GM23338 (cell line): Measurements from ENCODE around the gene MCC. TPM values are rescaled to one million over a fixed set of nuclear protein-coding genes. Genes with fewer than 3 reads are reported as not detected.

Source experiments
- ATAC-seq: fragments of 200-7000 bp; cut with Tn5 transposase; 3 replicates; pipeline ENCODE4 v1.9.1; 2020
- DNase-seq: peaks from one replicate; pipeline ENCODE4 v3.0.0-alpha.2; 2015; ENCODE audit warnings: low spot score
- H2AFZ ChIP-seq: fragments of 200-600 bp; sonication (generic); 2 replicates; pipeline ENCODE4 v1.8.0; 2016; ENCODE audit warnings: antibody characterized with exemption, mild to moderate bottlenecking, moderate library complexity
- H3F3A ChIP-seq: fragments of 200-600 bp; sonication (generic); replicated peaks from 2 replicates; pipeline ENCODE4 v1.8.0; 2017; ENCODE audit warnings: antibody characterized with exemption, mixed run types, low read depth
- H3K27ac ChIP-seq: fragments of 200-600 bp; sonication (generic); 2 replicates; pipeline ENCODE4 v1.6.1; 2016; ENCODE audit warnings: low read depth
- H3K27me3 ChIP-seq: fragments of 200-600 bp; sonication (generic); 2 replicates; pipeline ENCODE4 v1.8.0; 2016; ENCODE audit warnings: mild to moderate bottlenecking, mixed run types, moderate library complexity; ENCODE audit not compliant: insufficient read depth
- H3K36me3 ChIP-seq: fragments of 200-600 bp; sonication (generic); 2 replicates; pipeline ENCODE4 v1.8.0; 2016; ENCODE audit warnings: mild to moderate bottlenecking; ENCODE audit not compliant: insufficient read depth
- H3K4me1 ChIP-seq: fragments of 200-600 bp; sonication (generic); 2 replicates; pipeline ENCODE4 v1.8.0; 2016; ENCODE audit warnings: mild to moderate bottlenecking, moderate library complexity; ENCODE audit not compliant: insufficient read depth
- H3K4me2 ChIP-seq: fragments of 200-600 bp; sonication (generic); 2 replicates; pipeline ENCODE4 v1.7.1; 2017; ENCODE audit warnings: mixed run types
- H3K4me3 ChIP-seq: fragments of 200-600 bp; sonication (generic); 2 replicates; pipeline ENCODE4 v1.6.1; 2016; ENCODE audit warnings: mixed run types
- H3K79me2 ChIP-seq: fragments of 200-600 bp; sonication (generic); replicated peaks from 2 replicates; pipeline ENCODE4 v1.8.0; 2017; ENCODE audit warnings: mild to moderate bottlenecking; ENCODE audit not compliant: insufficient read depth
- H3K9me2 ChIP-seq: fragments of 200-600 bp; sonication (generic); 2 replicates; pipeline ENCODE4 v1.8.0; 2017; ENCODE audit not compliant: insufficient read depth
- H4K20me1 ChIP-seq: fragments of 200-600 bp; sonication (generic); replicated peaks from 2 replicates; pipeline ENCODE4 v1.8.0; 2017; ENCODE audit warnings: mild to moderate bottlenecking; ENCODE audit not compliant: insufficient read depth
- H3K27ac Mint-ChIP-seq: 2 replicates; pipeline ENCODE4 v1.8.0; 2020; ENCODE audit warnings: inconsistent platforms, mild to moderate bottlenecking, moderate library complexity, mixed read lengths
- H3K27me3 Mint-ChIP-seq: 3 replicates; pipeline ENCODE4 v1.8.0; 2022; ENCODE audit warnings: low read depth, mild to moderate bottlenecking, moderate library complexity, mixed read lengths, inconsistent platforms; ENCODE audit not compliant: insufficient read depth, poor library complexity
- H3K36me3 Mint-ChIP-seq: 3 replicates; pipeline ENCODE4 v1.8.0; 2021; ENCODE audit warnings: low read depth, mild to moderate bottlenecking, inconsistent platforms, moderate library complexity, mixed read lengths
- H3K4me1 Mint-ChIP-seq: 3 replicates; pipeline ENCODE4 v1.8.0; 2020; ENCODE audit warnings: mild to moderate bottlenecking, inconsistent platforms, mixed read lengths
- H3K4me3 Mint-ChIP-seq: 3 replicates; pipeline ENCODE4 v1.8.0; 2021; ENCODE audit warnings: moderate library complexity, mild to moderate bottlenecking, inconsistent platforms, mixed read lengths
- H3K9me3 Mint-ChIP-seq: 3 replicates; pipeline ENCODE4 v1.8.0; 2020; ENCODE audit warnings: moderate library complexity, mild to moderate bottlenecking, inconsistent platforms, mixed read lengths
- CTCF ChIP-seq, 2 experiments: fragments of 200-600 bp in 1 of 2; sonication (generic) in 1 of 2; conservative IDR thresholded peaks; 2 replicates each; pipeline versions ENCODE4 v1.5.1 to v1.6.1; 2016 to 2017; ENCODE audit warnings: antibody characterized with exemption in 2 of 2, low read depth in 2 of 2, mild to moderate bottlenecking in 2 of 2, moderate library complexity in 1 of 2
- ETS1 ChIP-seq: IDR thresholded peaks from 2 replicates; pipeline ENCODE4 v1.6.1; 2016; ENCODE audit warnings: antibody characterized with exemption
- EZH2phosphoT487 ChIP-seq: fragments of 200-600 bp; sonication (generic); IDR thresholded peaks from one replicate; pipeline ENCODE4 v1.8.1; 2018; ENCODE audit warnings: antibody characterized with exemption; ENCODE audit not compliant: unreplicated experiment
- POLR2AphosphoS5 ChIP-seq: IDR thresholded peaks from 2 replicates; pipeline ENCODE4 v1.6.1; 2016; ENCODE audit warnings: antibody characterized with exemption, low read depth
- REST ChIP-seq: IDR thresholded peaks from one replicate; pipeline ENCODE4 v1.6.1; 2018; ENCODE audit warnings: antibody characterized with exemption; ENCODE audit not compliant: unreplicated experiment
- STAT1 ChIP-seq: IDR thresholded peaks from one replicate; pipeline ENCODE4 v1.6.1; 2016; ENCODE audit warnings: antibody characterized with exemption; ENCODE audit not compliant: unreplicated experiment
- ZNF114 ChIP-seq: fragments of 250-450 bp; sonication (Bioruptor Pico); IDR thresholded peaks from 2 replicates; pipeline ENCODE4 v1.5.0; 2020; ENCODE audit warnings: mild to moderate bottlenecking, moderate library complexity
- polyA plus RNA-seq: library from polyadenylated mRNA; unstranded; fragments of >200 nt; fragmentation: Nextera tagmentation; extraction: Ambion mirVana; gene quantifications from 2 replicates; pipeline ENCODE4 v1.2.1, GENCODE V29; 2016
- total RNA-seq: library from RNA; depleted of rRNA; stranded (reverse); fragments of >200 nt; shearing (Covaris generic); gene quantifications from 2 replicates; pipeline ENCODE4 v1.2.3, GENCODE V29; 2014

MCC gene
- total and polyA plus RNA-seq, 2 experiments from 2014 or later: 3.8 to 10.1 TPM

- TF ChIP-seq ZNF114 (CRISPR knock-in tag) (no peak), POLR2AphosphoS5 (no peak), REST (no peak), STAT1 (no peak)
Measured at GRCh38 chr5:113197456-113198200, 290.6 kb downstream of the MCC start (continued).

- Histone ChIP-seq H4K20me1 (no peaks in the 10 kb centered on the region; the same call in 1 of the 2 replicates), H3K4me3 (no peak overlapping the region), H3K79me2 (no peaks in the 10 kb centered on the region), H3K27me3 (no peaks in the 10 kb centered on the region), H3K4me1 (peaks cover 13% of the 10 kb centered on the region), H3F3A (no peaks in the 10 kb centered on the region), H2AFZ (no peak overlapping the region), H3K9me2 (peaks cover 10% of the 10 kb centered on the region; the same call in 1 of the 2 replicates), H3K36me3 (no peaks in the 10 kb centered on the region), H3K27ac (no peak overlapping the region), H3K4me2 (no peak overlapping the region)
- TF ChIP-seq EZH2phosphoT487: no peak
- no peak for TF ChIP-seq CTCF (conservative IDR thresholded peaks at IDR 0.05; ENCODE audit: low read depth in 2 of 2)
- no peak for TF ChIP-seq ETS1
- TF ChIP-seq POLR2AphosphoS5: no peak
- DNase-seq (no peak), ATAC-seq (no peak)
- Mint-ChIP-seq H3K36me3 (peaks cover 23% of the 10 kb centered on the region), H3K9me3 (peaks cover 7% of the 10 kb centered on the region), H3K4me1 (peaks cover 18% of the 10 kb centered on the region), H3K27me3 (peaks cover 6% of the 10 kb centered on the region), H3K4me3 (no peak overlapping the region), H3K27ac (no peak overlapping the region)
Measured at GRCh38 chr5:113195771-113196170, 292.5 kb downstream of the MCC start.
